Measurements from ENCODE around the gene SV2C.

DNA sequence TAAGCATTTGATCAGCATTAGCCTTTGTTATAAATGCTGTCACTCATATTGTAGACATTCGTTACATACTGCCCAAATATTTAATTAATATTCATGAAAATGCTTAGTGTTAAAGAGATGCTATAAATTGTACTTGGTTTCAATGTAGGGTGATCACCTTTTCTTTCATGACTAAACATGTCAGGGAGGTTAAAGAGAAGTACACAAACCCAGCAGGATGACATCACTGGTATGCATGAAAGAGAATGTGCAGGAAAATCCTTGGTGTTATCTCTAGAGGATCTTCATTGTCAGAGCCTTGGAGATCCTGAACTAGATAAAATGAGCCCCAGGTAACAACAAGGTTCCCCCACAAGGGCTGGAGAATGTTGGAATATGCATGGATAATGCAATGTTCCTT lies 33.0 kb upstream of the SV2C start:
- TF ChIP-seq, protein P1, sequence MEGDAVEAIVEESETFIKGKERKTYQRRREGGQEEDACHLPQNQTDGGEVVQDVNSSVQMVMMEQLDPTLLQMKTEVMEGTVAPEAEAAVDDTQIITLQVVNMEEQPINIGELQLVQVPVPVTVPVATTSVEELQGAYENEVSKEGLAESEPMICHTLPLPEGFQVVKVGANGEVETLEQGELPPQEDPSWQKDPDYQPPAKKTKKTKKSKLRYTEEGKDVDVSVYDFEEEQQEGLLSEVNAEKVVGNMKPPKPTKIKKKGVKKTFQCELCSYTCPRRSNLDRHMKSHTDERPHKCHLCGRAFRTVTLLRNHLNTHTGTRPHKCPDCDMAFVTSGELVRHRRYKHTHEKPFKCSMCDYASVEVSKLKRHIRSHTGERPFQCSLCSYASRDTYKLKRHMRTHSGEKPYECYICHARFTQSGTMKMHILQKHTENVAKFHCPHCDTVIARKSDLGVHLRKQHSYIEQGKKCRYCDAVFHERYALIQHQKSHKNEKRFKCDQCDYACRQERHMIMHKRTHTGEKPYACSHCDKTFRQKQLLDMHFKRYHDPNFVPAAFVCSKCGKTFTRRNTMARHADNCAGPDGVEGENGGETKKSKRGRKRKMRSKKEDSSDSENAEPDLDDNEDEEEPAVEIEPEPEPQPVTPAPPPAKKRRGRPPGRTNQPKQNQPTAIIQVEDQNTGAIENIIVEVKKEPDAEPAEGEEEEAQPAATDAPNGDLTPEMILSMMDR (IDR thresholded peaks at IDR 0.05; ENCODE audit: borderline replicate concordance, extremely low read depth, low read length, poor library complexity, severe bottlenecking) = no peak
- TF ChIP-seq EZH2 (IDR thresholded peaks at IDR 0.05; ENCODE audit: borderline replicate concordance, low read depth, low read length, severe bottlenecking) = no peak
